ELR (cell line): ENCODE measurements around the gene KCNAB1.

Experiments
- DNase-seq: peaks from one replicate; pipeline ENCODE4 v3.0.0-alpha.2; 2015; ENCODE audit warnings: low read depth

Gene KCNAB1

GRCh38 chr3:156317462-156318074 lies 197.2 kb downstream of the KCNAB1 start:
- peak; percentile 90 for DNase-seq

- DNase-seq, result no peak
Observed at GRCh38 chr3:156321945-156322344, 201.6 kb downstream of the KCNAB1 start.

- peak; percentile 58 for DNase-seq
Observed at GRCh38 chr3:156323466-156323865, 203.1 kb downstream of the KCNAB1 start.

- no peak for DNase-seq
Observed at GRCh38 chr3:156330415-156330814, 210.0 kb downstream of the KCNAB1 start.

GRCh38 chr3:156332304-156332703 lies 211.9 kb downstream of the KCNAB1 start:
- DNase-seq, result no peak

GRCh38 chr3:156334841-156335545 lies 214.6 kb downstream of the KCNAB1 start:
- no peak for DNase-seq

GRCh38 chr3:156339491-156339890 lies 219.1 kb downstream of the KCNAB1 start:
- no peak for DNase-seq

- DNase-seq, result no peak
Observed at GRCh38 chr3:156341332-156341731, 221.0 kb downstream of the KCNAB1 start.

- DNase-seq, result no peak
Observed at GRCh38 chr3:156341831-156342416, 221.5 kb downstream of the KCNAB1 start.

- no peak for DNase-seq
Observed at GRCh38 chr3:156344215-156344614, 223.8 kb downstream of the KCNAB1 start.

- DNase-seq, result no peak
Observed at GRCh38 chr3:156349111-156349510, 228.7 kb downstream of the KCNAB1 start.

- DNase-seq, result no peak
Observed at GRCh38 chr3:156349978-156350377, 229.6 kb downstream of the KCNAB1 start.

- no peak for DNase-seq
Observed at GRCh38 chr3:156350781-156351180, 230.4 kb downstream of the KCNAB1 start.

GRCh38 chr3:156351783-156352182 lies 231.4 kb downstream of the KCNAB1 start:
- no peak for DNase-seq

GRCh38 chr3:156352728-156353127 lies 232.3 kb downstream of the KCNAB1 start:
- DNase-seq, result no peak

- DNase-seq, result no peak
Observed at GRCh38 chr3:156353563-156353962, 233.2 kb downstream of the KCNAB1 start.

- DNase-seq, result no peak
Observed at GRCh38 chr3:156356537-156357363, 236.4 kb downstream of the KCNAB1 start.

- no peak for DNase-seq
Observed at GRCh38 chr3:156358232-156358631, 237.9 kb downstream of the KCNAB1 start.

- DNase-seq, result peak; percentile 19
Observed at GRCh38 chr3:156359368-156359767, 239.0 kb downstream of the KCNAB1 start.

- DNase-seq, result no peak
Observed at GRCh38 chr3:156360083-156360482, 239.7 kb downstream of the KCNAB1 start.

GRCh38 chr3:156360963-156361362 lies 240.6 kb downstream of the KCNAB1 start:
- no peak for DNase-seq

- no peak for DNase-seq
Observed at GRCh38 chr3:156366559-156366958, 246.2 kb downstream of the KCNAB1 start.

- no peak for DNase-seq
Observed at GRCh38 chr3:156368189-156368588, 247.8 kb downstream of the KCNAB1 start.
